DMS114 treated with DMSO at 0.1 percent for 48 hours (cell line): ENCODE data around the gene LRPAP1.
"Not testable (repeated sequence)": the region's sequence is repeated elsewhere in the genome, so short reads cannot be mapped to it uniquely, and the experiment has no call there.

ENCODE experiments used
- DNase-seq: peaks from one replicate; lab custom pipeline; 2025; ENCODE audit not compliant: unreplicated experiment; lab: John Stamatoyannopoulos, UW

The LRPAP1 gene

DNA sequence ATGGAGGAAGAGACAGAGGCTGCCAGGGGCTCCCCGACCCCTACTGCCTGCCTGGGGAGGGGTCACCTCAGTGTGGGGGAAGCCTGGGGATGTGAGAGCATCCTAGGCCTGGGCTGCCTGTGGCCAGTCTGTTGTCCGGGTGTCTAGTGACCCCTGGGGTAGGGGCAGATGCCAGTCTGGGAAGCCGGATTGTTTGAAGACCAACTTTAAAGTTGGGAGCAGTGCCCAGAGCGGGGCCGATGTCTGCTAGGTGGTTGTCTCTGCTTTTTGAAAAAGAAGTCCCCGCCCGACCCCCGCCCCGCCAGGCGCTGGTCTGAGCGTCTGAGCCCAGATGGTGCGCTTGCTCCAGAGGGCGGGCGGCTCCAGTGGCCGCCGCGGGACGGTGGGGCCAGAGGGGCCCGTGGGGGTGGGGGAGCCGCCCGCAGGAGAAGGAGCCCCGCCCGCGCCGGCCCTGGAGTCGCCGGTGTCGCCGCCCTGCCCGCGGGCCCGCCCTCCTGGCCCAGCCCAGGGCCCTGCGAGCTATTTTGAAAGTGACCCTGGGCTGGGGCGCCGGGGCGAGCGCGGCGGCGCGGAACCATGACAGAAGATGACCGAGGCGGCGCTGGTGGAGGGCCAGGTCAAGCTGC, 69.3 kb downstream of the LRPAP1 start, which contains the start of gene DOK7:
Gene DOK7 (plus strand): TSS at position 517 of the 626 bp plus-strand sequence. CDS start 70 bp downstream, at position 587.
- no peak for DNase-seq

DNA sequence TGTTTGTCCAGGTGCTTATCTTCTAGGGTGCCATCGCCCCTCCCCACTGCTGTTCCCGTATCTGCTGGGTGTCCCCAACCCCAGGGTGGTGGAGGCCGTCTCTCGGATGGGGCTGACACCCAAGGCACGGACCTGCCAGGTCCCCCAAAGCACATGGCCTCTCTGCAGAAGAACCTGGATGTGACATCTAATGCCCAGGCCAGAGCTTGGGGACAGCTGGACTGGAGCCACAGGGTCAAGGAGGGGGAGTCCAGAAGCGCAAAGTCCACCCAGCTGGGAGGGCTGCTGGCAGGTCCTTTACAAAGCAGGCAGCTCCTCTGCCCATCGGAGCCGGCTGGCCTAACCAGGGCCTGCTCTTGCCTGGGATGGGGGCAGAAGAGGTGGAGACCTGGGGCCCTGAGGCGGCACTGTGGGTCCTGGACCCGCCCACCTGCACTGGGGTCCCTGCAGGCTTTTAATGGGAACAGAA, 69.9 kb downstream of the LRPAP1 start:
- DNase-seq = no peak

DNA sequence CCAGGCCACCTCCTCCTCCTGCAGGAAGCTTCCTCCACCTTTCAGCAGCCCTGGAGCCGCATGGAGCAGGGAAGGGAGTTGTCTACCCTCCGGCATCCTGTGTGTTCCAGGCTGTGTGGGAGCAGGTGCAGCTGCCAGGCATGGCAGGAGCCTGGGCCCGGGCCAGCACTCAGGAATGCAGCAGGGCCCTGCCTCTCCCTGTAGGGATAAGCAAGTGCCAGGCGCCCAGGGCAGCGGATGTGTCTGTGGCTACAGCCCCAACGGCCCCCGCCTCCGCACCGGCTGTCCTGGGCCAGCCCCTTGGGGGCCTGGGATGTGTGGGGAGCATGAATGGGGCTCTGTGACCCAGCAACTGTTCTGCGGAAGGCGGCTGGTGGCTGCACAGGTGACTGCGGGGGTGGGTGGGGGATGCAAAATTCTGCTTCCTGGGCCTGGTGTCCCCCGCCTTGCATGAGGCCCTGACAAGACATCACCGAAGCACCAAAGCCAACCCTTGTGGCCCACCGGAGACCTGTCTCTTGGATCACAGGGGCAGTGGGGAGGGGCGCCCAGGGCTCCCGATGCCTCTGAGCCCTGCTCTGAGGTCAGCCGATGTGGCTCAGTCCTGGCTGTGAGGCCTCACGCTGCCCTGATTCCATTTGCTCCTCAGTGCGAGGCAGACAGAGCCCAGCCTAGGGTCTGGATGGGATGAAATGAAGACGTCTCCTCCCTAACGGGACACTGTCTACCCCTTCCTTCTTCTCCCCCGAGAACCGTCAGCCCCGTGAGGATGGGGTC, 70.5 kb downstream of the LRPAP1 start:
- no peak for DNase-seq

DNA sequence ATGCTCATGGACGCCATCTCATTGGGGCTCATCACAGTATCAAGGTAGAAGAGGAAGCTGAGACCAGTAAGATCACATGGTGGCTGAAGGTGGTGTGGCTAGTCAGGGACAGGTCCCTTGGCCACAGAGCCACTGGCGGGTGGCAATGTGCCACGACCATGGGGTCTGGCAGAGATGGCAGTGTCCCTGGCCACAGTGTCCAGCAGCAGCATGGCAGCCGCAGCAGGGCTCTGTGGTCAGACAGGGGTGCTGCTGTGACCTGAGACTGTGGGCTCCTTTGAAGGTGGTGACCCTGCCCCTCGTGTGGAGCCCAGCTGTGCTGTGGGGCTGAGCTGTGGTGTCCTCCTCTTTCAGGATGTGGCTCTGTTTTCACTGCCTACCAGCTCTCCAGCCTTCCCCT, 71.3 kb downstream of the LRPAP1 start:
- DNase-seq = no peak

DNA sequence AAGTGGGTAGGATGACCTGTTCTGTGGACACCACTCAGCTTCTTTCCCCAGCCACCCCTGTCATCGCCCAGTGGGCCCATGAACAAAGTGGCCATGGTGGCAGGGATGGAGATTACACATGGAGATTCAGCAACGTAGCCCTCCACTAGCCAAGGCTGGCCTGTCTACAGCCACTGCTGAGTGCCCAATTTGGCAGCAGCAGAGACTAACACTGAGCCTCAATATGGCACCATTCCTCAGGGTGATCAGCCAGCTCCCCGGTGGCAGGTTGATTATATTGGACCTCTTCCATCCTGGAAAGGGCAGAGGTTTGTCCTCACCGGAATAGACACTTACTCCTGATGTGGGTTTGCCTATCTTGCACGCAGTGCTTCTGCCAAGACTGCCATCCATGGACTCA, 73.1 kb downstream of the LRPAP1 start:
- DNase-seq = not testable (repeated sequence)

DNA sequence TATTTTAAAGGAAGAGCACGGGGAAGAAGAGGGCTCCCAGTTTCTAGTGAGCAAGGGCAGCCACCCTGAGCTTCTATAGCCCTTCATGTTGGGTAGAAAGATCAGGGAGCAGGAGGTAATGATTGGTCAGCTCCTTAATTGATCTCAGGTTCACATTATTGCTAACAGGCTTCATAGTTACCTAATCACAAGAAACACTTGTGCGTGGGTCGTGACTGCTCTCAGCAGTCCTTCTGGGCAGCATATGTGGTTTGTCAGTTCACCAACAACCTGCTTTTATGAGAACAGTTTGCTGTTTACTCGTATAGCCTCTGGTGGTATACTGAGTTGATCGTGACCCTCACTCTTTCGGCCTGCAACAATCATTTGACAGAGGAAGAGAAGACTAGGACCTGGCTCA, 73.9 kb downstream of the LRPAP1 start:
- no peak for DNase-seq

DNA sequence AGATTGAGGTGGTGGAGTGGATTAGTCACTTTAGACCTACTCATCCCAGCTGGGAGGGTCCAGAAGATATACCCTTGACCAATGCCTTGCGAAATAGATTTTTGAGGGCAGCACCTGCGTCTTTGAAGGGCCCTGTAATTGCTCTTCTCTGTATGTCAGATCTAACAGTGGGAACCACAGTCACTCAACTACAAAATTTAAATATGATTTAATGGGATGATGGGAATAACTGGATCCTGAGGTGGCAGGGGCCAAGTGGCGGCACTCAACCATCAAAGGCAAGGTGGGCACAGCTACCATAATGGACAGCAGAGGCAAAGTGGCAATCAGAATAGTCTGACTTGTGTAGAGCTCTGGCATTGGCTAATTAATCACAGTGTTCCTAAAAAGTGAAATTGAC, 76.6 kb downstream of the LRPAP1 start:
- not testable (repeated sequence) for DNase-seq
